Stimulated activated CD8-positive, alpha-beta memory T cell treated with anti-CD3 and anti-CD28 coated beads, Interleukin-4, amount 100 ng/mL, for 24 hours (primary cell): Measurements from ENCODE around the gene SMIM36.
"Not testable (repeated sequence)": the region's sequence is repeated elsewhere in the genome, so short reads cannot be mapped to it uniquely, and the experiment has no call there.

Source experiments
- DNase-seq: peaks from one replicate; pipeline ENCODE4 v3.0.0-alpha.2; 2020; ENCODE audit warnings: low read depth

Gene SMIM36

GRCh38 chr17:55413825-55414489 is 97.3 kb downstream of the SMIM36 start:
- no peak for DNase-seq

- DNase-seq, result no peak
Observed at GRCh38 chr17:55411463-55411855, 99.8 kb downstream of the SMIM36 start.

GRCh38 chr17:55410722-55411462 is 100.4 kb downstream of the SMIM36 start:
- no peak for DNase-seq

GRCh38 chr17:55409030-55409800 is 102.0 kb downstream of the SMIM36 start:
- DNase-seq, result no peak

GRCh38 chr17:55407641-55408566 is 103.3 kb downstream of the SMIM36 start:
- no peak for DNase-seq

- DNase-seq, result no peak
Observed at GRCh38 chr17:55405600-55405999, 105.7 kb downstream of the SMIM36 start.

GRCh38 chr17:55404197-55404596 is 107.1 kb downstream of the SMIM36 start:
- DNase-seq, result not testable (repeated sequence)

- no peak for DNase-seq
Observed at GRCh38 chr17:55402374-55402773, 108.9 kb downstream of the SMIM36 start.
